GM12878 (cell line): ENCODE data around the gene DMWD. TPM values are rescaled to one million over a fixed set of nuclear protein-coding genes. Genes with fewer than 3 reads are reported as not detected.

Source experiments
- ATAC-seq: fragments of 200-7000 bp; cut with Tn5 transposase; 3 replicates; pipeline ENCODE4 v1.9.1; 2020; ENCODE audit warnings: mild to moderate bottlenecking, moderate library complexity
- BruUV-seq: library from RNA; stranded (reverse); fragments of 400-500 nt; replicated peaks from 2 replicates; lab custom pipeline; 2021; lab: Mats Ljungman, UMichigan
- CTCF ChIA-PET: fragments of 300-600 bp; sonication (Branson Sonifier 250); formaldehyde crosslinking; extraction: SDS; loops from one replicate; lab custom pipeline; 2021; ENCODE audit warnings: inconsistent platforms; lab: Yijun Ruan, JAX
- POLR2A ChIA-PET: fragments of 350-600 bp; formaldehyde crosslinking; extraction: SDS; loops from one replicate; lab custom pipeline; 2021; ENCODE audit warnings: inconsistent platforms; lab: Charles Lee
- RAD21 ChIA-PET: fragments of 300-600 bp; sonication (Branson Sonifier 250); formaldehyde crosslinking; loops from one replicate; lab custom pipeline; 2023; ENCODE audit warnings: antibody characterized with exemption; ENCODE audit not compliant: unreplicated experiment; lab: Charles Lee
- SMC1A ChIA-PET: fragments of 300-600 bp; sonication (Branson Sonifier 250); formaldehyde crosslinking; loops from one replicate; lab custom pipeline; 2023; ENCODE audit not compliant: unreplicated experiment, uncharacterized antibody; lab: Charles Lee
- DNase-seq: peaks from one replicate; pipeline ENCODE4 v3.0.0-alpha.2; 2011; ENCODE audit warnings: low read depth, low spot score
- FAIRE-seq: peaks from 3 replicates; lab custom pipeline; 2011; peaks lifted over from hg19 to GRCh38; lab: Jason Lieb, UNC
- H2AFZ ChIP-seq: 2 replicates; pipeline ENCODE4 v1.6.0; 2011; ENCODE audit warnings: low read depth, low read length, control low read depth; ENCODE audit not compliant: control insufficient read depth
- H3K27ac ChIP-seq: 2 replicates; pipeline ENCODE4 v1.5.1; 2011; ENCODE audit warnings: control low read depth; ENCODE audit not compliant: control insufficient read depth, insufficient read depth
- H3K27me3 ChIP-seq, 2 experiments: replicated peaks in 1 of 2; 2 replicates each; pipeline versions ENCODE4 v1.6.0 to v1.6.1; 2011; ENCODE audit warnings: low read length in 1 of 2; ENCODE audit not compliant: control insufficient read depth in 2 of 2, insufficient read depth in 2 of 2
- H3K36me3 ChIP-seq, 2 experiments: 2 replicates each; pipeline ENCODE4 v1.5.1; 2011; ENCODE audit warnings: low read length in 1 of 2; ENCODE audit not compliant: control insufficient read depth in 2 of 2, insufficient read depth in 2 of 2
- H3K4me1 ChIP-seq: 2 replicates; pipeline ENCODE4 v1.6.1; 2011; ENCODE audit warnings: mild to moderate bottlenecking, low read length, moderate library complexity, mixed read lengths; ENCODE audit not compliant: control insufficient read depth, insufficient read depth
- H3K4me2 ChIP-seq: 2 replicates; pipeline ENCODE4 v1.6.0; 2011; ENCODE audit warnings: control low read depth; ENCODE audit not compliant: control insufficient read depth, insufficient read depth
- H3K4me3 ChIP-seq: fragments of 200-600 bp; sonication (generic); 2 replicates; pipeline ENCODE4 v1.5.1; 2016
- H3K79me2 ChIP-seq: 2 replicates; pipeline ENCODE4 v1.6.0; 2011; ENCODE audit warnings: low read length; ENCODE audit not compliant: control insufficient read depth, insufficient read depth
- H3K9ac ChIP-seq: 2 replicates; pipeline ENCODE4 v1.8.0; 2011; ENCODE audit warnings: low read length, control low read depth, mixed read lengths; ENCODE audit not compliant: control insufficient read depth, insufficient read depth
- H3K9me3 ChIP-seq: replicated peaks from 3 replicates; pipeline ENCODE4 v1.5.1; 2011; ENCODE audit warnings: mild to moderate bottlenecking, low read length; ENCODE audit not compliant: control insufficient read depth, insufficient read depth
- H4K20me1 ChIP-seq: 2 replicates; pipeline ENCODE4 v1.6.0; 2011; ENCODE audit not compliant: control insufficient read depth, insufficient read depth
- CREB1 ChIP-seq: IDR thresholded peaks from 2 replicates; pipeline ENCODE4 v1.6.1; 2012; ENCODE audit warnings: low read depth, mild to moderate bottlenecking, inconsistent platforms
- FOXM1 ChIP-seq: IDR thresholded peaks from 2 replicates; pipeline ENCODE4 v1.6.1; 2012; ENCODE audit warnings: low read depth, mild to moderate bottlenecking, inconsistent platforms, low read length, moderate library complexity
- GATAD2B ChIP-seq: fragments of 450-650 bp; conservative IDR thresholded peaks from 2 replicates; pipeline ENCODE4 v1.6.1; 2017; ENCODE audit warnings: low read depth, mild to moderate bottlenecking, moderate library complexity
- HDAC6 ChIP-seq: fragments of 200-600 bp; sonication (generic); IDR thresholded peaks from one replicate; pipeline ENCODE4 v1.8.0; 2017; ENCODE audit warnings: antibody characterized with exemption; ENCODE audit not compliant: unreplicated experiment
- IRF4 ChIP-seq: IDR thresholded peaks from 2 replicates; pipeline ENCODE4 v1.6.1; 2011; ENCODE audit warnings: low read depth, low read length
- KAT2A ChIP-seq: conservative IDR thresholded peaks from 2 replicates; pipeline ENCODE4 v1.6.1; 2011; ENCODE audit warnings: low read depth, low read length; ENCODE audit not compliant: control insufficient read depth
- KDM1A ChIP-seq: fragments of 200-600 bp; sonication (generic); IDR thresholded peaks from 2 replicates; pipeline ENCODE4 v1.6.1; 2016; ENCODE audit warnings: borderline replicate concordance
- MXI1 ChIP-seq: fragments of 150-350 bp; IDR thresholded peaks from 2 replicates; pipeline ENCODE4 v1.6.1; 2011; ENCODE audit warnings: low read depth, mild to moderate bottlenecking, inconsistent platforms, low read length, improper control_type of control experiment
- RBBP5 ChIP-seq: fragments of 200-600 bp; sonication (generic); conservative IDR thresholded peaks from 2 replicates; pipeline ENCODE4 v1.6.1; 2016
- REST ChIP-seq: IDR thresholded peaks from 2 replicates; pipeline ENCODE4 v1.6.1; 2012; ENCODE audit warnings: mild to moderate bottlenecking, low read depth, low read length
- SIN3A ChIP-seq: IDR thresholded peaks from 2 replicates; pipeline ENCODE4 v1.6.1; 2012; ENCODE audit warnings: low read depth, low read length, improper control_type of control experiment
- SP1 ChIP-seq: IDR thresholded peaks from one replicate; pipeline ENCODE4 v1.6.1; 2011; ENCODE audit warnings: low read depth, low read length
- SREBF1 ChIP-seq: IDR thresholded peaks from 2 replicates; pipeline ENCODE4 v1.6.1; 2012; ENCODE audit warnings: mild to moderate bottlenecking, low read length
- TCF12 ChIP-seq: IDR thresholded peaks from 2 replicates; pipeline ENCODE4 v1.6.1; 2011; ENCODE audit warnings: low read depth, mild to moderate bottlenecking, low read length
- YBX1 ChIP-seq: fragments of 450-650 bp; IDR thresholded peaks from 2 replicates; pipeline ENCODE4 v1.6.1; 2016; ENCODE audit warnings: antibody characterized with exemption
- ZBTB4 ChIP-seq: fragments of 450-650 bp; formaldehyde crosslinking; IDR thresholded peaks from 2 replicates; pipeline ENCODE4 v1.4.0; 2022; ENCODE audit warnings: mild to moderate bottlenecking, moderate library complexity
- ZNF207 ChIP-seq: fragments of 450-650 bp; IDR thresholded peaks from 2 replicates; pipeline ENCODE4 v1.6.1; 2014; ENCODE audit warnings: antibody characterized with exemption, mild to moderate bottlenecking, borderline replicate concordance
- ZNF622 ChIP-seq: fragments of 450-650 bp; IDR thresholded peaks from 2 replicates; pipeline ENCODE4 v1.6.1; 2017; ENCODE audit warnings: mild to moderate bottlenecking, inconsistent platforms
- WGBS: methylation state at CpG from one replicate; pipeline ENCODE4 v1.1.6; 2016; ENCODE audit warnings: low lambda C conversion rate; ENCODE audit not compliant: insufficient replicate concordance, insufficient coverage; ENCODE audit errors: missing lambda C conversion rate; 5-methylcytosine and 5-hydroxymethylcytosine counted together
- in situ Hi-C: fragments of 300-500 bp; cut with MboI; formaldehyde crosslinking; loops from 9 replicates; pipeline ENCODE4 v1.14.3; 2018; ENCODE audit warnings: mixed read lengths
- intact Hi-C: fragments of 100-400 bp; cut with micrococcal nuclease; formaldehyde crosslinking; loops from one replicate; pipeline ENCODE4 v1.14.2; 2022; ENCODE audit not compliant: unreplicated experiment
- polyA plus RNA-seq, 11 experiments: library from polyadenylated mRNA; depleted of rRNA in 4 of 11; unstranded in 6 of 11; stranded (reverse) in 5 of 11; fragments of >200 nt; fragmentation: Nextera tagmentation in 4 of 11; fragmentation: Illumina TruSeq in 1 of 11; extraction: Ambion mirVana in 4 of 11; extraction: Trizol in 1 of 11; gene quantifications; 1 replicate in 1 of 11; 2 replicates in 10 of 11; pipeline versions ENCODE4 v1.2.1 to v1.2.3, GENCODE V29; 2011 to 2016; ENCODE audit warnings: inconsistent platforms in 2 of 11, missing spikeins in 2 of 11, low read depth in 1 of 11
- total RNA-seq, 4 experiments: library from RNA; depleted of rRNA in 3 of 4; stranded (reverse); fragments of >200 nt in 3 of 4; fragmentation: Illumina TruSeq in 1 of 4; extraction: Trizol in 1 of 4; gene quantifications; 2 replicates each; pipeline versions ENCODE4 v1.2.1 to v1.2.3, GENCODE V29; 2013 to 2021

DMWD gene
- total and polyA plus RNA-seq, 10 of the 15 experiments (the other 5 are each of a cell fraction or from before 2014, with no cell fraction given) = 3.5 to 56.0 (median 11.6) TPM

- Histone ChIP-seq H3K79me2 (no peaks in the 10 kb centered on the region; the same call in 1 of the 2 replicates), H2AFZ (peak within 1 kb of the TSS; percentile 86), H3K27ac (peak within 1 kb of the TSS; percentile 80), H3K4me3 (peak within 1 kb of the TSS; percentile 98), H3K9me3 (no peaks in the 10 kb centered on the region), H3K9ac (peak within 1 kb of the TSS; percentile 75), H3K4me2 (peak within 1 kb of the TSS; percentile 98), H3K36me3 (no peaks in the 10 kb centered on the region), H3K4me1 (peaks cover 4% of the 10 kb centered on the region), H3K27me3 (no peaks in the 10 kb centered on the region), H4K20me1 (no peaks in the 10 kb centered on the region)
- ChIA-PET CTCF (interaction anchor here (0.5 to 4.5 kb wide), 39 partner anchors 9 to 485 kb away, joined by 3 to 110 read pairs (median 5); partner anchors contain the start of genes CCDC61, DMWD, FBXO46 and FOXA3), RAD21 (interaction anchor here (0.5 to 3.6 kb wide), 30 partner anchors 10 to 1362 kb away, joined by 3 to 63 read pairs (median 6); partner anchors contain the start of genes DMWD, FBXO46, FOXA3 and IRF2BP1), SMC1A (interaction anchor here (0.6 to 3.2 kb wide), 15 partner anchors 10 to 345 kb away, joined by 3 to 24 read pairs (median 4); partner anchors contain the start of genes DMWD, FBXO46 and SYMPK), POLR2A (interaction anchor here (0.5 to 3.3 kb wide), 31 partner anchors 8 to 947 kb away, joined by 3 to 28 read pairs (median 4); partner anchors contain the start of genes CCDC61, DMWD, FBXO46 and IRF2BP1)
- BruUV-seq = no TSS peak
- under 1% methylated on average over 70 of the region's 70 CpGs for WGBS
- intact Hi-C loops (loop anchor here (2.0 to 5.0 kb wide), 3 partner anchors 24 to 77 kb away; partner anchors contain the start of genes DMWD, FBXO46, MEIOSIN and QPCTL), in situ Hi-C loops (no loop called here)
- DNase-seq (peak; percentile 89), FAIRE-seq (peak; percentile 95), ATAC-seq (peak; percentile 82)
- TF ChIP-seq KAT2A = no peak
- TF ChIP-seq TCF12 = peak; percentile 99
- TF ChIP-seq CREB1 = no peak
- no peak for TF ChIP-seq IRF4
- no peak for TF ChIP-seq REST
- no peak for TF ChIP-seq RBBP5
- TF ChIP-seq ZNF622 = no peak
- no peak for TF ChIP-seq HDAC6
- TF ChIP-seq SREBF1 = no peak
- TF ChIP-seq SIN3A = peak; percentile 92
- no peak for TF ChIP-seq FOXM1
- 0 out of 2 replicates have a peak, but pooled peaks have one; percentile 21 for TF ChIP-seq MXI1
- TF ChIP-seq ZBTB4 = no peak
- TF ChIP-seq GATAD2B = no peak
- TF ChIP-seq ZNF207 = no peak
- peak; percentile 88 for TF ChIP-seq SP1
- TF ChIP-seq YBX1 = no peak
- TF ChIP-seq KDM1A = no peak
These were observed 23.5 kb downstream of the DMWD start, which contains the start of gene SIX5 for GRCh38 chr19:45768984-45769782. TSS of gene SIX5 (minus strand) at chr19:45769252. CDS start at chr19:45768844, 408 bp downstream.
